Activated T-cell treated with anti-CD3 and anti-CD28 coated beads, Interleukin-2, amount 50 U/mL, for 24 hours (primary cell): ENCODE results near the gene FGF4.
"Not testable (repeated sequence)": the region's sequence is repeated elsewhere in the genome, so short reads cannot be mapped to it uniquely, and the experiment has no call there.

ENCODE experiments used
- DNase-seq: peaks from one replicate; pipeline ENCODE4 v3.0.0-alpha.2; 2020
- H3K27ac Mint-ChIP-seq: 2 replicates; pipeline ENCODE4 v1.8.0; 2020; ENCODE audit warnings: mild to moderate bottlenecking, mixed read lengths
- H3K27me3 Mint-ChIP-seq: 2 replicates; pipeline ENCODE4 v1.8.0; 2020; ENCODE audit warnings: mixed read lengths
- H3K36me3 Mint-ChIP-seq: 2 replicates; pipeline ENCODE4 v1.8.0; 2020; ENCODE audit warnings: low read depth, mixed read lengths
- H3K4me1 Mint-ChIP-seq: 2 replicates; pipeline ENCODE4 v1.8.0; 2020; ENCODE audit warnings: low read depth, mixed read lengths
- H3K4me3 Mint-ChIP-seq: 2 replicates; pipeline ENCODE4 v1.8.0; 2020; ENCODE audit warnings: mild to moderate bottlenecking, moderate library complexity, mixed read lengths
- H3K9me3 Mint-ChIP-seq: 2 replicates; pipeline ENCODE4 v1.8.0; 2020; ENCODE audit warnings: mixed read lengths

The FGF4 gene

GRCh38 chr11:69765498-69765995 is 9.6 kb downstream of the FGF4 start:
- Mint-ChIP-seq H3K27me3 (peaks cover 39% of the 10 kb centered on the region), H3K9me3 (no peaks in the 10 kb centered on the region), H3K4me3 (no peak overlapping the region), H3K36me3 (no peaks in the 10 kb centered on the region), H3K27ac (no peak overlapping the region), H3K4me1 (no peaks in the 10 kb centered on the region)
- DNase-seq: no peak

GRCh38 chr11:69764918-69765317 is 10.2 kb downstream of the FGF4 start:
- DNase-seq, H3K4me3 Mint-ChIP-seq, H3K9me3 Mint-ChIP-seq, H3K4me1 Mint-ChIP-seq, H3K27ac Mint-ChIP-seq, H3K36me3 Mint-ChIP-seq: not testable (repeated sequence)
- H3K27me3 Mint-ChIP-seq: peaks cover 41% of the 10 kb centered on the region

- Mint-ChIP-seq H3K4me3 (no peak overlapping the region), H3K9me3 (peaks cover 2% of the 10 kb centered on the region), H3K27me3 (peaks cover 53% of the 10 kb centered on the region), H3K27ac (no peak overlapping the region), H3K4me1 (no peaks in the 10 kb centered on the region), H3K36me3 (no peaks in the 10 kb centered on the region)
- no peak for DNase-seq
Observed at GRCh38 chr11:69760319-69760718, 14.8 kb downstream of the FGF4 start.

- peaks cover 29% of the 10 kb centered on the region for H3K27me3 Mint-ChIP-seq
- no peak for DNase-seq
- no peaks in the 10 kb centered on the region for H3K4me1 Mint-ChIP-seq
- H3K9me3 Mint-ChIP-seq: peaks cover 2% of the 10 kb centered on the region
- no peak overlapping the region for H3K4me3 Mint-ChIP-seq
- no peaks in the 10 kb centered on the region for H3K36me3 Mint-ChIP-seq
- no peak overlapping the region for H3K27ac Mint-ChIP-seq
Observed at GRCh38 chr11:69752890-69753289, 22.3 kb downstream of the FGF4 start.

- H3K9me3 Mint-ChIP-seq: no peaks in the 10 kb centered on the region
- no peak overlapping the region for H3K27ac Mint-ChIP-seq
- no peaks in the 10 kb centered on the region for H3K4me1 Mint-ChIP-seq
- no peak for DNase-seq
- H3K4me3 Mint-ChIP-seq: no peak overlapping the region
- H3K27me3 Mint-ChIP-seq: peaks cover 19% of the 10 kb centered on the region
- no peaks in the 10 kb centered on the region for H3K36me3 Mint-ChIP-seq
Observed at GRCh38 chr11:69750875-69751597, 24.1 kb downstream of the FGF4 start.

GRCh38 chr11:69750108-69750850 is 24.9 kb downstream of the FGF4 start:
- Mint-ChIP-seq H3K27ac (no peak overlapping the region), H3K9me3 (no peaks in the 10 kb centered on the region), H3K4me1 (no peaks in the 10 kb centered on the region), H3K27me3 (peaks cover 23% of the 10 kb centered on the region), H3K36me3 (no peaks in the 10 kb centered on the region), H3K4me3 (no peak overlapping the region)
- no peak for DNase-seq

GRCh38 chr11:69748637-69749036 is 26.5 kb downstream of the FGF4 start:
- no peak for DNase-seq
- Mint-ChIP-seq H3K27me3 (peaks cover 22% of the 10 kb centered on the region), H3K9me3 (no peaks in the 10 kb centered on the region), H3K4me3 (no peak overlapping the region), H3K4me1 (no peaks in the 10 kb centered on the region), H3K27ac (no peak overlapping the region), H3K36me3 (no peaks in the 10 kb centered on the region)

- Mint-ChIP-seq H3K4me3 (no peak overlapping the region), H3K27ac (no peak overlapping the region), H3K9me3 (no peaks in the 10 kb centered on the region), H3K36me3 (no peaks in the 10 kb centered on the region), H3K27me3 (peaks cover 27% of the 10 kb centered on the region), H3K4me1 (no peaks in the 10 kb centered on the region)
- DNase-seq: no peak
Observed at GRCh38 chr11:69746752-69747742, 28.1 kb downstream of the FGF4 start.

GRCh38 chr11:69746140-69746539 is 29.0 kb downstream of the FGF4 start:
- H3K27ac Mint-ChIP-seq: no peak overlapping the region
- no peak for DNase-seq
- H3K36me3 Mint-ChIP-seq: no peaks in the 10 kb centered on the region
- H3K27me3 Mint-ChIP-seq: peaks cover 26% of the 10 kb centered on the region
- no peak overlapping the region for H3K4me3 Mint-ChIP-seq
- H3K9me3 Mint-ChIP-seq: no peaks in the 10 kb centered on the region
- no peaks in the 10 kb centered on the region for H3K4me1 Mint-ChIP-seq

- Mint-ChIP-seq H3K4me3 (no peak overlapping the region), H3K36me3 (no peaks in the 10 kb centered on the region), H3K27ac (no peak overlapping the region), H3K9me3 (no peaks in the 10 kb centered on the region), H3K4me1 (no peaks in the 10 kb centered on the region), H3K27me3 (peaks cover 26% of the 10 kb centered on the region)
- DNase-seq: no peak
Observed at GRCh38 chr11:69745201-69745600, 29.9 kb downstream of the FGF4 start.

- no peak overlapping the region for H3K27ac Mint-ChIP-seq
- H3K4me1 Mint-ChIP-seq: no peaks in the 10 kb centered on the region
- peaks cover under 1% of the 10 kb centered on the region for H3K9me3 Mint-ChIP-seq
- no peak for DNase-seq
- H3K4me3 Mint-ChIP-seq: no peak overlapping the region
- peaks cover 26% of the 10 kb centered on the region for H3K27me3 Mint-ChIP-seq
- H3K36me3 Mint-ChIP-seq: no peaks in the 10 kb centered on the region
Observed at GRCh38 chr11:69744435-69744834, 30.7 kb downstream of the FGF4 start.

- H3K27ac Mint-ChIP-seq: no peak overlapping the region
- no peak for DNase-seq
- H3K9me3 Mint-ChIP-seq: peaks cover 17% of the 10 kb centered on the region
- H3K4me3 Mint-ChIP-seq: no peak overlapping the region
- no peaks in the 10 kb centered on the region for H3K4me1 Mint-ChIP-seq
- H3K36me3 Mint-ChIP-seq: no peaks in the 10 kb centered on the region
- H3K27me3 Mint-ChIP-seq: peaks cover 32% of the 10 kb centered on the region
Observed at GRCh38 chr11:69734841-69735240, 40.3 kb downstream of the FGF4 start.

- Mint-ChIP-seq H3K4me3 (no peak overlapping the region), H3K36me3 (no peaks in the 10 kb centered on the region), H3K27ac (no peak overlapping the region), H3K27me3 (peaks cover 37% of the 10 kb centered on the region), H3K4me1 (no peaks in the 10 kb centered on the region), H3K9me3 (peaks cover 15% of the 10 kb centered on the region)
- no peak for DNase-seq
Observed at GRCh38 chr11:69734367-69734766, 40.8 kb downstream of the FGF4 start.

GRCh38 chr11:69732910-69733309 is 42.2 kb downstream of the FGF4 start:
- no peak overlapping the region for H3K4me3 Mint-ChIP-seq
- peaks cover 48% of the 10 kb centered on the region for H3K27me3 Mint-ChIP-seq
- no peak overlapping the region for H3K27ac Mint-ChIP-seq
- H3K4me1 Mint-ChIP-seq: no peaks in the 10 kb centered on the region
- DNase-seq: no peak
- peaks cover 10% of the 10 kb centered on the region for H3K9me3 Mint-ChIP-seq
- no peaks in the 10 kb centered on the region for H3K36me3 Mint-ChIP-seq
